Urinary bladder (tissue), 4 donors: ENCODE results near the gene TRPM3. TPM values are rescaled to one million over a fixed set of nuclear protein-coding genes. Genes with fewer than 3 reads are reported as not detected.

Experiments used
- DNase-seq: peaks from one replicate; pipeline ENCODE4 v3.0.0-alpha.2; 2015; ENCODE audit errors: extremely low spot score
- H3K27ac ChIP-seq: one replicate; pipeline ENCODE4 v1.5.1; 2013; ENCODE audit warnings: low read depth, mild to moderate bottlenecking, moderate library complexity
- H3K36me3 ChIP-seq: one replicate; pipeline ENCODE4 v1.6.1; 2013; ENCODE audit warnings: mild to moderate bottlenecking, moderate library complexity; ENCODE audit not compliant: insufficient read depth
- H3K4me1 ChIP-seq: one replicate; pipeline ENCODE4 v1.6.1; 2013; ENCODE audit warnings: mild to moderate bottlenecking, moderate library complexity; ENCODE audit not compliant: insufficient read depth
- H3K4me3 ChIP-seq: one replicate; pipeline ENCODE4 v1.5.1; 2013; ENCODE audit warnings: low read depth, low read length
- WGBS: extraction: QIAGEN DNeasy Blood & Tissue Kit; methylation state at CpG from one replicate; pipeline ENCODE4 v1.1.7; 2013; 5-methylcytosine and 5-hydroxymethylcytosine counted together
- polyA plus RNA-seq: library from polyadenylated mRNA; stranded (reverse); fragments of 200-250 nt; gene quantifications from one replicate; pipeline ENCODE4 v1.2.3, GENCODE V29; 2013
- small RNA-seq: library from RNA; depleted of rRNA; stranded (forward); fragments of <200 nt; gene quantifications from one replicate; pipeline ENCODE3, GENCODE V24; 2014
- total RNA-seq: library from RNA; depleted of rRNA; stranded (reverse); fragments of >200 nt; gene quantifications from one replicate; pipeline ENCODE4 v1.2.3, GENCODE V29; 2014
- donor health status: healthy with polysubstance abuse.
- donor health status: healthy.

TRPM3 gene
- total and polyA plus RNA-seq, 2 donors: 0.20 to 14.3 TPM

- no peak overlapping the region for H3K27ac ChIP-seq
- no peaks in the 10 kb centered on the region for H3K36me3 ChIP-seq
- peaks cover 2% of the 10 kb centered on the region for H3K4me1 ChIP-seq
- no peak overlapping the region for H3K4me3 ChIP-seq
- no peak for DNase-seq
- WGBS: 83% methylated on average over 3 of the region's 3 CpGs
Observed at GRCh38 chr9:70486127-70486526, 635.3 kb downstream of the TRPM3 start.

DNA sequence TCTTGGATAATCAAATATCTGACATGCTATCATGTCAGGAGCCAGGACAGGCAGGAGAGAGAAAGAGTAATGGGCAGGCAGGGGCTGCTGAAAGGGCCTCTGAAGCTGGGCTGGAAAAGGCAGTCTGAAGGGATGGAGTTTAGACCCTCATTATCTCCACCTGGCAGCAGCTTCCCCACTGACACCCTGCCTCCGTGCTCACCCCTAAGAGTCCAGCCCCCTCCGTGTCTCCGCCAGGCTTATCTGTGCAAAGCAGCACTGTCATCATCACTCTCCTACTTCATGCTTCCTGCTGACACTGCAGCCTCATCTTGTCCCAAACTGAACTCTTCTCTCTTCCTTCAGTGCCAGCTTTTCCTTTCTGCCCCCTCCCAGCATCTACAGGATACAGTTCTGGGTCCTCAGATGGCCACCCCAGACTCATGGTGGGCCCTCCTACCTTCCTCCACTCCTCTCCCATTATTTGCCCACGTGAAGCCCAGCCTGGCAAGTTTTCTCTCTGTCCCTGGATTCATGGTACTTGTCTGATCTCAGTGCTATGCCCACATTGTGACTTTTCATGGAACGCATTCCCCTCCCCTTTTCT is 636.1 kb downstream of the TRPM3 start:
- DNase-seq: no peak
- Histone ChIP-seq H3K27ac (no peak overlapping the region), H3K4me1 (peaks cover 2% of the 10 kb centered on the region), H3K36me3 (no peaks in the 10 kb centered on the region), H3K4me3 (no peak overlapping the region)
- 46% methylated on average over 5 of the region's 5 CpGs for WGBS

DNA sequence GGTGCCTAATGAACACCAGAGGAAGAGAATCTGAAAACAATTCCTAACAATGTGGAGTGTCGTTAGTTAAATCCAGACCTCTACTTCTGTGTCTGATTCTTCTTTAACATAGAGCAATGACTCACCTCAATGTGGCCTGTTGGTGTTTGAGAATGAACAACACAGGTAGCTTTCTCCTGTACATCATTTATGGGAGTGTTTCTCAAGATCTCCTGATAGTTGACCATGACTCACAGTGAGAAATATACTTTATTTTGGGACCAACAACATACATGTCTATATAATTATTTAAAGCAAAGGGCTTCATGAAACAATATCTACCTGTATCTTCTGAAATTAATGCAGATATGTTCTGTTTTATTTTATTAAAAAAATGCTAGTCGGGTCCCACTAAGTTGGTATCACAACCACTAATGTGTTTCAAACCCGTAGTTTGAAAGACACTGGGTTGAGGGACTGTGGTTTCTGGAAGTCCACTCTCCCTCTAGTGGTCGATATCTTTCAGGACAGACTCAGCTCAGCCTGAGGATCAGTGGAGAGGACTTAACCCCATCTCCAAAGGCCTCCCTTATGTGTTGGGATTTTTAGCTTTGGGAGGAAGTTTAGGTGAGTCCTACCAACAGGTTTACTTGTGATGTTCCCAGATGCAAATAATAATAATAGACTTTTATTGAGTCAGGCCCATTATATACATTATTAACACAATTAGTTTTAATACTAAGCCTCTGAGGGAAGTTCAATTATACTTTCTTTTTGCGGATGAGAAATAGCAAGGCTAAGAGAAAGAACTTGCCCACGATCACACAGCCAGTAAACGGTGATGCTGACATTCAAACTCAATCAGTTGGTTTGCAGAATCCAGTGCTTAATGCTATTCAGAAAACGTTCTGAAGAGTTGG is 636.9 kb downstream of the TRPM3 start:
- H3K27ac ChIP-seq: no peak overlapping the region
- H3K36me3 ChIP-seq: no peaks in the 10 kb centered on the region
- no peak for DNase-seq
- H3K4me1 ChIP-seq: peaks cover 2% of the 10 kb centered on the region
- no peak overlapping the region for H3K4me3 ChIP-seq
- WGBS: 59% methylated on average over 8 of the region's 8 CpGs

DNA sequence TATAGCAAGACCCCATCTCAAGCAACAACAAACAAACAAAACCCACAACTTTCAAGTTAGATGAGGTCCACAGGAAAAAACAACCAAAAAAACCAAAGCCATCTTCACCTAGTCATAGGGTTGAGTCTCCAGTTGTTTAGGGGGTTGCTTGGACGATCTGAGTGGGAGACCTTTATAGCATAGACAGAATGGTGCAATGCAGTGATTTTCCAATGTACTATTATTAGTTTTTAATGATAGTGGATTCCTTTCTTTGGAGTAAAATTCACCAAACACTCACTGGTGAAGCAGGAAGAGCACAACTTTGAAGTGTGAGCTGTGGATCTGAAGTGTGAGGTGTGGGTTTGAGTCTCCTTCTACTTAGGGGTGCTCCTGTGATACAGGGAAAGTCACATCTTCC is 640.0 kb downstream of the TRPM3 start:
- 88% methylated on average over 1 of the region's 1 CpG for WGBS
- H3K36me3 ChIP-seq: no peaks in the 10 kb centered on the region
- DNase-seq: no peak
- H3K27ac ChIP-seq: peak overlapping the region; percentile 89
- no peak overlapping the region for H3K4me3 ChIP-seq
- peaks cover 2% of the 10 kb centered on the region for H3K4me1 ChIP-seq

DNA sequence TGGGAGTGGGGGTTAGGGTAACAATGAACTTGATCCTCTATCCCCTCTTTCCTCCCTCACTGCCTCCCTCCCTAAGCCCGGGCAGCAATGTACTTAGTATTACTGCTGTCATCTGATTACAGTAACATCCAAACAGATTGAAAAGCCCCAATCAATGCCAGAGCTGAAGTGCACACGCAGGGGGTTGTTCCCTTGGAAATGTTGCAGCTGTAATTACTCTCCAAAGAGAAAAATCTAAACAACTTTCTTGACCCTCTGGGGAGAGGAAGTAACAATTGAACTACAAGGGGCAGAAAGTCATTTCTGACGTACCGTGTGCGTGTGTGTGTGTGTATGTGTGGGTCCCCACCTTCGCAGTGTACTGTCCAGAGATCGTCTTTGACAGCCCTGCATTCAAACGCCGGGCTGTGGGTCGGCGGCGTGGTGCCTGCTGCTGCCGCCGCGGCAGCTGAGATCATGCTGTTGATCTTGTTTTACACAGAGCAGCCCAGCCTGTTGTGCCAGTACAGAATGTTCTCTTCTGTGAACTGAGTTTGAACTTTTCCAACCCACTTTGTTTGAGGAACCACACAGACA is 640.9 kb downstream of the TRPM3 start:
- no peak overlapping the region for H3K4me3 ChIP-seq
- H3K36me3 ChIP-seq: no peaks in the 10 kb centered on the region
- peak; percentile 88 for DNase-seq
- peak overlapping the region; percentile 89 for H3K27ac ChIP-seq
- H3K4me1 ChIP-seq: peaks cover 2% of the 10 kb centered on the region
- WGBS: 9% methylated on average over 15 of the region's 15 CpGs

- no peak overlapping the region for H3K4me3 ChIP-seq
- H3K36me3 ChIP-seq: no peaks in the 10 kb centered on the region
- 59% methylated on average over 5 of the region's 5 CpGs for WGBS
- peak overlapping the region; percentile 89 for H3K27ac ChIP-seq
- DNase-seq: no peak
- H3K4me1 ChIP-seq: peaks cover 2% of the 10 kb centered on the region
Observed at GRCh38 chr9:70479880-70480291, 641.5 kb downstream of the TRPM3 start.

Small RNA genes lying within 50 kb of the gene (small RNA-seq; reads per million reads assigned to genes)
- gene MIR204 (553 reads per million, percentile 98 among the genes with 10 or more reads in this experiment), gene RN7SL726P (not detected)
